Testis (tissue), 2 donors: ENCODE results near the gene MYH15.

Source experiments
- POLR2A ChIP-seq: fragments of 450-650 bp; IDR thresholded peaks from one replicate; pipeline ENCODE4 v1.6.1; 2017; ENCODE audit warnings: antibody characterized with exemption, mild to moderate bottlenecking, moderate library complexity
- TF ChIP-seq, protein P1 (sequence below), 3 experiments: fragments of 450-650 bp in 2 of 3; fragments of 200-600 bp in 1 of 3; sonication (generic) in 1 of 3; IDR thresholded peaks; one replicate each; pipeline ENCODE4 v1.5.1; 2016 to 2019; ENCODE audit warnings: antibody characterized with exemption in 3 of 3, mild to moderate bottlenecking in 2 of 3, moderate library complexity in 1 of 3

DNA sequence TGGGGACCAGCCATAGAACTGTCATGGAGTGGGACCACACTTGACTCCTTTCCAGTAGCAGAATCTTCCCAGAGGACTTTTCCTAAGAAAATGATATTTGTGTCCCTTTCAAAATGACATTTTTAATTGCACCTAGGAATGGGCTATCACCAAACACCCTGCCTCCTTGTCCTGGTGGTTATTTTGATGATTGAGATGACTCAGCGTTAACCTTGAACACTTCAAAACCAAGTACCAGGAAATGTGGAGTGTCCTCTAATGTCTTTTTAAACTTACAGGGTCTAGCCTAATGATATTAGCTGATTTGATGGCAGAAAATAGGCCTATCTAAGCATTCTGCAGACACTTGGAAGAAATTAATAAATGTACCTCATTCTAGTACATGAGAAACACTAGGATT, 123.3 kb downstream of the MYH15 start:
- TF ChIP-seq, protein P1, sequence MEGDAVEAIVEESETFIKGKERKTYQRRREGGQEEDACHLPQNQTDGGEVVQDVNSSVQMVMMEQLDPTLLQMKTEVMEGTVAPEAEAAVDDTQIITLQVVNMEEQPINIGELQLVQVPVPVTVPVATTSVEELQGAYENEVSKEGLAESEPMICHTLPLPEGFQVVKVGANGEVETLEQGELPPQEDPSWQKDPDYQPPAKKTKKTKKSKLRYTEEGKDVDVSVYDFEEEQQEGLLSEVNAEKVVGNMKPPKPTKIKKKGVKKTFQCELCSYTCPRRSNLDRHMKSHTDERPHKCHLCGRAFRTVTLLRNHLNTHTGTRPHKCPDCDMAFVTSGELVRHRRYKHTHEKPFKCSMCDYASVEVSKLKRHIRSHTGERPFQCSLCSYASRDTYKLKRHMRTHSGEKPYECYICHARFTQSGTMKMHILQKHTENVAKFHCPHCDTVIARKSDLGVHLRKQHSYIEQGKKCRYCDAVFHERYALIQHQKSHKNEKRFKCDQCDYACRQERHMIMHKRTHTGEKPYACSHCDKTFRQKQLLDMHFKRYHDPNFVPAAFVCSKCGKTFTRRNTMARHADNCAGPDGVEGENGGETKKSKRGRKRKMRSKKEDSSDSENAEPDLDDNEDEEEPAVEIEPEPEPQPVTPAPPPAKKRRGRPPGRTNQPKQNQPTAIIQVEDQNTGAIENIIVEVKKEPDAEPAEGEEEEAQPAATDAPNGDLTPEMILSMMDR (IDR thresholded peaks at IDR 0.05) = no peak
- TF ChIP-seq POLR2A = no peak
